Stimulated activated naive CD4-positive, alpha-beta T cell treated with Interleukin-2 at 50 U/mL for 16 hours (primary cell): Measurements from ENCODE around the gene SLC41A3.
"Not testable (repeated sequence)": the region's sequence is repeated elsewhere in the genome, so short reads cannot be mapped to it uniquely, and the experiment has no call there.

Experiments
- DNase-seq: peaks from one replicate; lab custom pipeline; 2025; lab: John Stamatoyannopoulos, UW

SLC41A3 gene

DNA sequence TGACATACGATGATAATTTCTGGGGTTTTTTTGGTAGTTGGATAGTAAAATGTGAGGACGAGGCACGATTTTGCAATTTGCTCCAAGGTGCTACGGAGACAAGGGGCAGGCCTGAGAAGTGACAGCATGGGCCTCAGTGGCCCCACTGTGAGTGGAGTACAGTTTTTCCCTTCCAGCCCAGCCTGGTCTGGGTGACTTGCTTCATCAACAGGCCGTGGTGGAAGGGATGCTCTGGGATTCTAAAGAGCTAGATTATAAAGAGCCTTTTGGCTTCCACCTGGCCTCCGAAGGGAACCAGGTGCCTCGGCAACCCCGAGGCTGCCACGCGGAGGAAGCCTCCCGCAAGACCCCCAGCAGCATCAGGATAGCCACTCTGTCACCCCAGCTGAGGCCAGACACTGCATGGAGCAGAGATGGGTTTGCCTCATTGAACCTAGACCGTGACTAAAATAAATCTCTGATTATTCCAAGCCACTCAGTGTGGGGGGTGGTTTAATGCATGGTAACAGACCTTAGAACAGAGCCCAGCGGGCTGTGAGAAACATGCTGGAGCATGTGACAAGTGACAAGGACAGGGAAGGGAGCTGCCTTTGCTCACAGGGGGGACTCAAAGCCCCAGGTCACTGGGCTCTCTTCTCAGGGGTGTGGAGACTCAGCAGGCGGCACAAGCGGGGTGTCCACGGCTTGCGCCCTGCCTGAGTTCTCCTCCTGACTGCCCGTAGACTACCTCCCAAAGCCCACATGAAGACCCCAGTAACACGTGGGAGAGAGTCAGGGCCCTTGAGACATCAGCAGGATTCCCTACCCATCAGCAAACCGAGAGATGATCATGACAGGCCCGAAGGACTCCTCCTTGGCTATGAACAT is 22.6 kb upstream of the SLC41A3 start:
- no peak for DNase-seq

DNA sequence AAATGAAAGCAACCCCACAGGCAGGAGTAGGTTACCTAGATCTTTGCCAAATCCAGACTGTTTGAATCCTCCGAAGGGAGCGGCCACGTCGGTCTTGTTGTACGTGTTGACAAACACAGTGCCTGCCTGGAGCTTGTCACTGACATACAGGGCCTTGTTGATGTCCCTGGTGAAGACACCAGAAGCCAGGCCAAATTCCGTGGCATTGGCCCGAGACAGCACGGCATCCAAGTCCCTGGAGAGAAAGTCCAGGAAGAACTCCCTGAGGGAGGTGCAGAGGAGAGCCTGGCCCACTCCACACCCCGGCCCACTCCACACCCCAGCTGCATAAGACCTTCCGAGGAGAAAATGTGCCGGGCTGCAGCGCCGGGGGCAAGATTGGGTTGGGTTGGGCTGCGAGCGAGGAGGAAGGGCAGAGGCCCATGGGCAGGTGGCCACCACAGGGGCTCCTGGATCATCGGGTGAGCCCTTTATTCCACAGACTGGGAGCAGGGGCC is 21.8 kb upstream of the SLC41A3 start:
- no peak for DNase-seq

GRCh38 chr3:126104742-126105605 is 21.1 kb upstream of the SLC41A3 start:
- no peak for DNase-seq

DNA sequence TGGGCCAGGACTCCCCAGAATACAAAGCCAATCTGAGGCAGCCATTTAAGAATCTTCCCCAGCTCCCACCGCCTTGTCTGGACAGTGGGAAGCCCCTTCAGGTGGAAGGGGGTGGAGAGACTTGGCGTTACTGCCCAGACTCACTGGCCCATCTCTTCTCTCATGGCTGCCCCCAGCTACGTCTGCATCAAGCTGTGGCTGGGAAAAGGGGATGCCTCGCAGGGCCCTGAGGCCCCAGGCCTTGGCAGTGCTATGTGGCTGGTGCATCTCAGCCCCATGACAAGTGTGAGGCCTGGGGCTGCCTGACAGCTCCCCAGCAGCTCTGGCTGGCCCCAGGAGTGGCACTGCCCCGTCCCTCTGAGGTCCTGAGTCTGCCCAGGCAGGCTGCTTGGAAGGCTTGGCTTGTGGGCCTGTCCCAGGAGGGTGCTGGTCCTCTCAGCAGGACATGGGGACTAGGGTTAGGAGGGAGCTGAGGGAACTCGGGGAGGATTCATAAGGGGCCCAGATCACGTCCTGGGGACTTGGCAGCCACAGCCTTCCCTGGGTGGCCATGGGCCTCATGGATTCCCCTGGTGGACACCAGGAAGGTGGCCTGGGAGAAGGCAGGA is 20.2 kb upstream of the SLC41A3 start:
- no peak for DNase-seq

DNA sequence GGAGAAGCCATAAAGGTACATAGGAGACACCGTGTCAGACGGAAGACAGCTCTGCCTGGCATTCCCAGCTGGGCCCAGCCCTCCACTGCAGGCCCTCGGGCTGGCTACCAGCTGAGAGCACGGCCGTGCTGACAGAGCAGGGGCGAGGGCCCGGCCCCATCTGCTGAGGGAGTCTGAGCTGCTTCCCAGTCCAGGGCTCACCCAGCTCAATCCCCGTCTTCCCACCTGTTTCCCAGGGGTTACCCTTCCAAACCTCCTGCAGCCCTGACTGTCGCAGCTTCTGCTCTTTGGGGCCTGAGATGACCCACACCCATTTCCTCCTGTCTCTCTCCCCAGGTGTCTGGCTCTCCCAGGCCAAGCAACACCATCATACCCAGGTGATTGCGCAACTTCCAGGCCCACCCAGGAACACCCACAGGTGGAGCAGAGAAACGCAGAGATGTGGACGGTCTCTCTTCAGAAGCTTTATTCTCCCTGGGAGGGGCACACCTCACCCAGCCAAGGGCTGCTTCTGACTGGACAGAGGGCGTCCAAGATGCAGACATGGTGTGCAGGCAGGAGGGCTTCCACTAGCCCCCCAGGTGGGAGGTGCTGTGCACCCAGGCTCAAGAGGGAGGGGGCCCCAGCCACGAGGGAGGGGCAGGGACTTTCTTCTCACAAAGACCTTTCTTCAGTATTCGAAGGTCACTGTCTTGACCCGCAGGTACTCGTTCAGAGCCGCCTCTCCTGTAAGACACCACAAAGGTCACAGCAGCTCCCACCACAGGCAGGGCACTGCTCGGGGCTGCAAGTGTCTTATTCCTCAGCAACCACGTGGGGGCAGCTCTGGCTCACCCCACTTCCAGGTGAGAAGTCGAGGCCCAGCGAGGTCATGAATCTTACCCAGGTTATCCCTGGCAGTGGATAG is 19.4 kb upstream of the SLC41A3 start:
- no peak for DNase-seq

- no peak for DNase-seq
Measured at GRCh38 chr3:126102530-126102951, 18.6 kb upstream of the SLC41A3 start.

DNA sequence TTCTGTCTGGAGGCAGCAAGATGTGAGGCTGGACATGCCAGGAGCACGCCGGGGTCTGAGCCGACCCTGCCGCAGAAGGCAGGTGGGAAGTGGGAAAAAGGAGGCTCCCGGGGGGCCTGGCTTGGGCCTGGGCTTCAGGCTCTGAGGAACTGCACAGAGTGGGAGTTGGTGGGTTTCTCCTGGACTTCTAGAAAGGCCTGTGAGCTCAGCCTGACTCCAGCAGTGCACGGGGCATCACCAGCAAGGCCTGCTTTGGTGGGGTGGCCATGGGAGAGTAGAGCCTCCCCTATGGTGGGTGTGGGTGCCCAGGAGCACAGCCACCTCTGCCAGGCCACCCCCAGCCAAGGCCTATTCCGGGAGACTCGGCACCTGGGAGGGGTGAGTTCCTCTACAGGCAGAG is 18.1 kb upstream of the SLC41A3 start:
- no peak for DNase-seq

GRCh38 chr3:126101521-126101982 is 17.6 kb upstream of the SLC41A3 start:
- DNase-seq = no peak

DNA sequence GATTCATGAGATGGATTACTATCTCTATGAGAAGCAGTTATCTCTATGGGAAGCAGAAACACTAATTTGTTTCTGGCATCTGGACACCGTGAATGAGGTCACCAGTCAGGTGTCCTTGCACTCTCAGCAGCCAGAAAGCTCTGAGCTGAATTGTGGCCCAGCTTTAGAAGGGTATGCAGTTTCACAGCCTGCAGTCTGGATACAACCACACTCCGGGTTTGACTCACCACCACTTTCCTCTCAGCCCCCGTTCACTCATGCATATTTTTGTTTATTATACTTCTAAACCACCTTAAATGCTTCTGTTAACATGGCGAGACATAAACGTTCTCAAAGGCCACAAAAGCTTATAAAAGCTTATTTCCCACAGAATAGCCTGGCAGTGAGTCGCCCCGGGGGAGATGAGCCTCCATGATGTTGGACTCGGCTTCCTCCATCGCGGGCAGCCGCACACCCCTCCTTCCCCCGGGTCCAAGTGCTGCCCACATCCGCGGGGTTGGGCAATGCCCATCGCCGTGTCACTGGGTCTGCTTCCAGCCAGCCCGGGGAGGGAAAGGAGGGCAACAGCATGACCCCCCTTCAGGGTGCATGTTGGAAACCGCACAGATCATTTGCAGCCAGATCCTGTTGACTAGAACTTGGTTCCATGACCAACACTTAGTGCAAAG is 16.8 kb upstream of the SLC41A3 start:
- no peak for DNase-seq

- no peak for DNase-seq
Measured at GRCh38 chr3:126100269-126100633, 16.3 kb upstream of the SLC41A3 start.

GRCh38 chr3:126098391-126098858 is 14.5 kb upstream of the SLC41A3 start:
- DNase-seq = no peak

DNA sequence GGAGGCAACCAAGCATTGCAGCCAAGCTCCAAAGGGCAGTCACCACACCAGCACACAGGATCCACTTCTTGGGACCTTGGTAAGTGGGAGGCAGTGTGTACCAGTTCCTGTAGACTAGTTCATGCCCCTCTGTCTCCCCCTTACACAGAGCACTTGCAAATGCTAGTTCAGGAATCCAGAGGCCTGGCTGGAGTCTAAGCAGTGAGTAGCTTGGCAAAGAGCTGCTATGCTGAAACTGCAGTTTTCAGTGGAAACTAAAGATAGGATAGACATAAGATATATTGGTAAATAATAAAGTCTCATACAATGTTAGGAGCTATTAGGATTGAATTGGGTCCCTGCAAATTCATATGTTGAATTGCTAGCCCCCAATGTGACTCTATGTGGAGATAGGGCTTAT is 13.9 kb upstream of the SLC41A3 start:
- DNase-seq = no peak

GRCh38 chr3:126096274-126096673 is 12.3 kb upstream of the SLC41A3 start:
- not testable (repeated sequence) for DNase-seq

DNA sequence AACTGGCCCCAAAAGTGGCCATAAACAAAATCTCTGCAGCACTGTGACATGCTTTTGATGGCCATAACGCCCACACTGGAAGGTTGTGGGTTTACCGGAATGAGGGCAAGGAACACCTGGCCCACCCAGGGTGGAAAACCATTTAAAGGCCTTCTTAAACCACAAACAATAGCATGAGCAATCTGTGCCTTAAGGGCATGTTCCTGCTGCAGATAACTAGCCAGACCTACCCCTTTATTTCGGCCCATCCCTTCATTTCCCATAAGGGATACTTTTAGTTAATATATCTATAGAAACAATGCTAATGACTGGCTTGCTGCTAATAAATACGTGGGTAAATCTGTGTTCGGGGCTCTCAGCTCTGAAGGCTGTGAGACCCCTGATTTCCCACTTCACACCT is 8.2 kb upstream of the SLC41A3 start:
- DNase-seq = not testable (repeated sequence)

- DNase-seq = no peak
Measured at GRCh38 chr3:126087552-126088175, 3.7 kb upstream of the SLC41A3 start.

DNA sequence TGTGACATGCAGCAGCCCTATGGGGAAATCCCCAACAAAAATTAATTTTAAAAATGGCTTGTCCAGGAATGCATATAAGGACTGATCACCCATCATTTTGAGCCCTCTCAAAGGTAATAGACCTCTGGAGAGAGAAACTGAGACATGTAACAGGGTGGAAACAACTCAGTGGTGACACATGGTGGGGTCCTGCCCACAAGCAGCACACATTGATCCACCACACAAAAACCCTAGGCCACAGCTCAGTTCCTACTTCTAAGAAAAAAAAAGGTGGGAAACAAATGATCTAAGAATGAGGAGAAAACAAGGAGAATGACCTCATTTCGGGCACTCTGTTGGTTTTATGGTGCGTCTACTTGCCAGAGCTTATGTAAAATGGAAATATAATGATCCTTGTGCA is 1.9 kb upstream of the SLC41A3 start:
- no peak for DNase-seq

- DNase-seq = no peak
Measured at GRCh38 chr3:126085276-126085675, 1.4 kb upstream of the SLC41A3 start.

GRCh38 chr3:126084768-126085180 is 850 bp upstream of the SLC41A3 start:
- no peak for DNase-seq

GRCh38 chr3:126083511-126083912 is 412 bp downstream of the SLC41A3 start:
- peak; percentile 53 for DNase-seq

- DNase-seq = no peak
Measured at GRCh38 chr3:126083138-126083445, 832 bp downstream of the SLC41A3 start.
